Activated CD8-positive, alpha-beta memory T cell treated with anti-CD3 and anti-CD28 coated beads, Interleukin-2, amount 50 U/mL, for 4 hours (primary cell): ENCODE data around the gene HAGH.

ENCODE experiments used
- DNase-seq: peaks from one replicate; pipeline ENCODE4 v3.0.0-alpha.2; 2020

The HAGH gene

DNA sequence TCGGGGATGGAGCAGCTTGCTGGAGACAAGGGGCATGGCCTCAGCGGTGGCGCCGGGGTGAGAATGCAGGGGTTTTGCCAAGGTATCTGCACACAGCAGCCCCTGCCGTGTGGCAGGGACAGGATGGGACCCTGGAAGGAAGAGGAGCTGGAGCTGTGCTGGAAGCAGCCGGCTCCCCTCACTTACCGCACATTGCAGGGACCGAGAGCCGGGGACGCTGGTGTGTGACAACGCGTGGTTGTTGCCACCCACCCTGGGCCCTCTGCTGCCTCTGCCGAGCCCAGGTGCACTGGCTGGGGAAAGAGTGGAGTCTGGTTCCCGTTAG, 40.8 kb downstream of the HAGH start:
- DNase-seq, result peak; percentile 11

DNA sequence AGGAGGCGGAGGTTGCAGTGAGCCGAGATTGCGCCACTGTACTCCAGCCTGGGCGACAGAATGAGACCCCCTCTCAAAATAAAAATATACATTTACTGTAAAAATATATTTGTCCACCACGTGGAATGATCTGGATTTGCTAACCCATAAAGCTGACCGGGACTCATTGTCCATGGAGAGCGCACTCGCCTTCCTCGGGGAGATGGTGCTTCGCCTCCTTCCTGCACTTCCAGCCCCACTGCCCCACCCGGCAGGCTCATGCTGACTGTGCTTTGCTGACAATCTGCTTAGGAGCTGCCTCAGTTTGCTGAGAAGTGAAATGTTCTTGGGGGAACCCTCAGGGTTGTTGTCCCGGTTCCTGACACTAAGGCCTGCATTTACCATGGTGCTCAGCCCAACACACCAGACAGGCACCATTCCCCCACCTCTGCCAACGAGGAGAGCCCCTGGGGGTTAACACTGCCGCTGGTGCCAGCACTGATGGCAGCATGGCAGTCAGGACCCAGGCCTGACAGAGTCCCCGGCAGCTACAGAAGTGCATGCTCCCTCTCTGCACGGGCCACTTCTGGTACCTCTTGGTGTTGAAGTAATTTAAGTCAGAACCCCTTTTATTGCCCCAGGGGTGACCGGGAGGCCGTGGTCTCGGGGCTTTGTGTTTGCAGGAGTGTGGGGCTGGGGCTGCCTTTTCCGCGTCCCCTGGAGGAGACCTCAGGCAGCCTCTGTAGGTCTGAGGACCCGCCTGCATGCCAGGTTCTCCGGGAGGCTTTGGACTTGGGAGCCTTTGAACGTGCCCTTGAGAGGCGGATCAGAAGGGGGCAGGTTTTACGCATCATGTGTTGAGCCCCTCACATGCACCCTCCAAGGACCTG, 41.4 kb downstream of the HAGH start:
- DNase-seq, result no peak

DNA sequence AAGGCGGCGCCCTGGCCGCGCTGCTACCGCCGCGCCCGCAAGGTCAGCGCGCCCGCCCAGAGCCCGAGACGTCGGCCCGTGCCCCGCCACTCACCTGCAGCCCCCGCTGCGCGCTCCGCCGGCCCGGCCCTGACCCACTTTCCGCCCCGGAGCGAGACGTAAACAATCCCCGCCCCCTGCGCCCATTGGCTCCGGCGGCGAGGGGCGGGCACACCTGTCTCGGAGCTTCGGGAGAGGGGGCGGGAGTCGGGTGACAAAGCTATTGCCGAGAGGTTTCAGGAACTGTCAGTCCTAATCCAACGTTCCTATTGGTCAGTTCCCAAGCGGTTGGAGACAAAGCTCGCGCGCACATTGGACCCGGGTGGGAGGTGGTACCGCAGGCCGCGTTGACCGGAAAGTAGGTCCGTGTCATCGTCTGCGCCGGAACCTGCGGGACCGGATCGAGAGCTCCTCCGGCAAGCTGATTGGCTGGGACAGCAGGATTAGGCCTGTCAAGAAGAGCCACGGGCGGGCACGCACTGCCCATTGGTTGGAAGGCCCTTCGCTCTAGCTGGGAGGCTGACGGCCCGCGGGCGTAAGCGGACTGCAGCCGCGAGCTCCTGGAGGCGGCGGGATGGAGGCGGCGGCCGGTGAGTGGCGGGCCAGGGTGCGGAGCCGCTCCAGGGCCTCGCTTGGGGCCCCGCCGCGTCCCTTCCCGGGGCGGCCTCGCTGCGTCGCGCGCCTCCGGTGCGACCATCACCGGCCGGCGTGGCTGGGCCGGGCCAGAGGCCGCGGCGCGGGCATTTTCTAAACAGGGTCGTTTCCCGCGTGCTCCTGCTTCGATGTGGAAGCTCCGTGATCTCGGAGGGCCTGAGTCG, 44.0 kb downstream of the HAGH start, which contains the start of the genes NUBP2 and SPSB3:
Gene NUBP2, plus strand, starts transcription at position 553 of the 857 bp plus-strand sequence. Its CDS starts 61 bp downstream, at position 614.
Gene SPSB3, minus strand, starts transcription at position 164 of the 857 bp plus-strand sequence. CDS start 1,088 bp downstream, outside the sequence.
- DNase-seq, result peak; percentile 95

DNA sequence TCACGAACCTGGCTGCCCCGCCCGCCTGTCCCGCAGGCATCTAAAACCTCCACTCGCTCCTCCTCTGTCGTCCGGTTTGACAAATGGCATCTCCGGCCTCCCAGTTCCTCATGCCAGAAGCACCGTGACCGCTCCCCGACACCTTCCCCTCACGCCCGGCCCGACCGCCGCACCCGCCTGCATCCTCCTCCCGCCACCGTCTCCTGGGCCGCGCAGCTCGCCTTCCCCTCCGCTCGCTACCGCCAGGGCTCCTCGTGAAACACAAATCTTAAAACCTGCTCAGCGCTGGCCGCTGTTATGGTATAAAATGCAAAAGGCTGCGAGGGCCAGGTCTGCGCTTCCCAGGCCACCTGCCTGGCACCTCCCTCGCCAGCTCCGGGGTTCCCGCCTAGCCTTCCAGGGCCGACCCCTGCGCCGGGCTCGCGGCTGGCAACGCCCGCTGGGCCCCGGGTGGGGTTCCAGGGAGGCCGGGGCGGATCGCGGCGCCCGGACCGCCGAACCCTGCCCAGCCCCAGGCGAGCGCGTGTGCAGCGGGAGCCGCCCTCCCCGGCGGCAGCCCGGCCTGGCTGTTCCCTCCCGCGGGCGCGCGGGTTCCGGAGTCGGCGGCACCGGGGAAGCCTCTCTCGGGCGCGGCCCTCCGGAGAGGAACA, 44.7 kb downstream of the HAGH start:
- no peak for DNase-seq

DNA sequence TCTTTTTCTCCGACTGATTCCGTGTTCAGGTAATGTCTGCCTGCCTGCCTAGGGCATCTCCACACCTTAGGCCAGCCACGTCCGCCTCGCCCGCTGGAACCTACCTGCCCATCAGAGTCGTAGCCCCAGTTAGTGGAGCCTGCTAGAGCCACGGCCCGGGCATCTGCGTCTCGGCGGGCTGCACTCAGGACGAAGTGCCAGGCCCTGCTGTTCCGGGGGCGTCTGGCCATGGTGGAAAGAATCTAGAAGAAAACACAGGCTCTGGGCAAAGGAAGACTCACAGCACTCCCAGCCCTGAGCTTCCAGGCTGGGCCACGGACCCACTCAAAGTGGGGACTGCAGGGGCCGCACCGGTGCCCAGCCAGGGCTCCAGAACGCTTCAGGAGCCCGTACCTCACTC, 45.4 kb downstream of the HAGH start:
- no peak for DNase-seq

DNA sequence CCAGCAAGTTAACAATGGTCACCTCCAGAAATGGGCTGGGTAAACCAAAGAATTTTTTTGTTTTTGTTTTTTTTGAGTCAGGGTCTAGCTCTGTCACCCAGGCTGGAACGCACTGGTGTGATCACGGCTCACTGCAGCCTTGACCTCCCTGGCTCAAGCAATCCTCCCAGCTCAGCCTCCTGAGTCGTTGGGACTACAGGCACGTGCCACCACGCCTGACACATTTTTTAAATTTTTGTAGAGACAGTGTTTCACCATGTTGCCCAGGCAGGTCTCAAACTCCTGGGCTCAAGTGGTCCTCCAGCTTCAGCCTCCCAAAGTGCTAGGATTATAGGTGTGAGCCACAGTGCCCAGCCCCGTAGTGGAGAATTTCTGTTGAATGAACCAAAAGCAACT, 46.0 kb downstream of the HAGH start:
- no peak for DNase-seq

DNA sequence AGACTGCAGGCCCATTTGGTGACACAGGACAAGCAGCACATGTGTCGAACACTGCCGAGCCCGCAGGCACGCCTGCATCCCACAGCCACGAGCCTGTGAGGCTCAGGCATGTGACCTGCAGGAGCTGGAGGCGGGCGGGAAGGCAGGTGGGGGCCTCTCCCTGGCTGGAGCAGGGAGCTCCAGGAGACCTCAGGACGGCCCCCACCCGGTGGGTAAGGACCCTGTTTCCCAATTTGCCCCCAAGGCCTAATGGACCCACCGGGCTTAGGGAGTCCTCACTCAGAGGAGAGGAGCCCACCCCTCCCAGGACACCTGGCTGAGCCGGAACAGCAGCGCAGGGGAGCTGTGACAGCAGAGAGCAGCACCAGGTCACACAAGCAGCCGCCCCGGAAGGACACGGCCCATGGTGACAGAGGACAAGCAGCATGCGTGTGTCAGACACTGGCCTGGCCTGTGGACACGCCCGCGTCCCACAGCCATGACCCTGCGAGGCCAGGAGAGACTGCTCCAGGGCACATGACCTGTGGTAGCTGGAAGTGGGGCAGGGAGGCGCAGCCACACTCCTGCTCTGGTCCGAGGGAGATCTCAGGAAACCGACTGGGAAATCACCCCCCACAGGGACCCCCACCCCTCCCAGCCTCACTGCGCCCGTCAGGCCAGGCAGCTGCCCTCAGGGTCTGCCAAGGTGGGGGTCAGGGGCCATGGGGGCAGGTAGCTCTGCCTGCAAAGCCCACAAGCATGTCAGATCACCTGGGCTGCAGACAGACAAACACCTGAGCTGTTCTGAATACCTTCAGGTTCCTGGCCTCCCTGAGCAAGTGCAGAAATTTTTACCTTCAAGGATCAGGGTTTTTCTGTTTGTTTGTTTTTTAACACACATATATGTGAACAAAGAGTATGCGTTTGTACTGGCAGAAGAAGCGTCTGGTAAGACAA, 46.6 kb downstream of the HAGH start:
- no peak for DNase-seq

DNA sequence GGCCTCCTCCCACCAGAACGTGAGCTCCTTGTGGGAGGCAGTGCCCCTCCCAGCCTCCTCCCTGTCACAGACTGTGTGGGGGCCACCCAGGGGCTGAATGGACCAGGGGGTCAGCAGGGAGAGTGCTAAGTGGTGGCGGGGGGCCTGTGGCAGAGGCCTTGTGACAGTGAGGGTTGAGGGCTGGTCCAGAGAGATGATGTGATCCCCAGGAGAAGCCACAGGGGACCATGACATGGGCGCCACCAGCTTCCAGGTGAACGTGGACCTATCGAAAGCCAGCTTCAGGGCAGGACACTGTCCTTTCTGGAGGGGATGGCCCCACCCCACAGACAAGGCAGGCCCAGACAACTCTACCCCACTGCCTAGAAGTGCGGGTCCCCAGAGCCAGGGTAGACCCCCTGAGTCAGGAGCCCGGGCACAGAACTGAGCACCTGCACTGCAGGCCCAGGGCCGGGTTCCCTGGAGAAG, 47.4 kb downstream of the HAGH start:
- no peak for DNase-seq

DNA sequence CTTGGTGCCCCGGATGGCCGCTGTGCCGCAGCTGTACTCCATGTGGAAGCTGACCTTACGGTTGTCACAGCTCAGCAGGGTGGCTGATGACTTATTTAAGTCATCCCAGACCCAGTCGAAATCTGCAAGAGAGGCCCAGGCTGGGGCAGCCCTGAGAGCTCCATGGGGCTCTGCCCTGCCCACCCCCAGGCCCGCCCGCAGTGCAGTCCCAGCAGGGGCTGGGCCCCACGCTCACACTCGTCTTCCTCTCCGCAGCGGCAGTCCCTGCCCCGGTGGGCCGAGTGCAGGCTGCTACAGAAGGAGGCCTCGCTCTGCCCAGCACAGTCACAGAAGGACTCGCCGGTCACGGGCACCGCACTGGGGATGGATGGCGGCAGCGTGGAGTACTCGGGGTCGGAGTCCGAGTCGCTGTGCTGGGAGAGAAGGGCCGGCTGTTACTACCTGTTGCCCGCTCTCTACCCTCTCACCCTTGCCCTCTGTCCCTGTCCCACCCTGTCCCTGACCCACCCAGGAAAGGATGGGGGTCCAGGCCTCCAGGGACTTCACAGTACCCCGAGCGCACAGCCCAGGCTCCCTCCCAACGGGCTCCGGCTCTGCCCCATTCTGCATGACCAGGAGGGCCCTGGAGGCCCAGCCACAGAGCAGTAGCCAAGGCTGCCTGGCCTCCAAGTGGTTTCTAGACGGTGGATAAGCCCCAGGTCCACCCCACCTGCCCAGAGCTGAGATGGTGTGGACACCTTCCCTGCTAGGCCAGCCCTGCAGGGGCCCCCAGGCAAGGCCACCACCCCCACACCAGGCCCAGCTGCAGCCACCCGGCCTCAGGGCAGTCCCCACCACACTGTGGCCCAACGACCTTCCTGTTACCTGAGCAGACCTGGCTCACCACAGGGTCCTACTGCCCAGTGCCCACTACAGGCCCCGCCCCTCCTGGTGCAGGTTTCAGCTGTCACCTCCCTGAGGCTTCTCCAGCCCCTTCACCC, 48.1 kb downstream of the HAGH start:
- DNase-seq, result no peak

DNA sequence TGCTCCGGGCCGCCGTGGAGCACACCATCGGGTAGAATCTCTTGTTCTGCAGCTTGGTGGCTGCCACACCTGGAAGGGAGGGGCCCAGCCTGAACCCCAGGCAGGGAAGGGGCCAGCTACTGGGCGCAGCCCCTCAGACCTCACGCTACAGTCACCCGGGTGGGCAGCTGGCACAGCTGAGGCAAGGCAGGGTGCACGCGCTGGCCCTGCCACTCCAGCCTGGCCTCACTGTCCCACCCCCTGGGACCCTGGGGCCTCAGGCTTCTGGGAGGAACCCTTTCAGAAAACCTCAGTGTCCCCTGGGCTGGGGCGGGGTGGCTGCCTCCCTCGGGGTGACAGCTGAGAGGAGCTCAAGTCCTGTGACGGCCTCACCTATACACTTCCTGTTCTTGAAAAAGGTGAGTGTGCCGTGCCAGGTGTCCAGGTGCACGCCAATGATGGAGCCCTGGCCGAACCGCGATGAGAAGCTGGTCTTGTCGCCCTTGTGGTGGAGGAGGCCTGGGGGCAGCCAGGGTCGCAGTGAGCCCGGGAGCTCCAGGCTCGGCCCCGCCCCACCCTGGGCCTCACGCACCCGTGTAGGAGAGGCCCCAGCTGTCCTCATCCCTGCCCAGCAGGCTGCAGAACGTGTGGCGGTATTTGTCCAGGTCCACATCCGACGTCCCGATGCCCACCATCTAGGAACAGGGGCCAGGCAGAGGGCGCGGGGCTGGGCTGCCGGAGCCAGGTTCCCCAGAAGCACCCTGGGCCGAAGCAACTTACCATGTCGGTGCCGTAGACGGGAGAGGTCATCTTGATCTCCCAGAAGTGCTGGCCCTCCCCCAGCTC, 49.0 kb downstream of the HAGH start:
- DNase-seq, result no peak

DNA sequence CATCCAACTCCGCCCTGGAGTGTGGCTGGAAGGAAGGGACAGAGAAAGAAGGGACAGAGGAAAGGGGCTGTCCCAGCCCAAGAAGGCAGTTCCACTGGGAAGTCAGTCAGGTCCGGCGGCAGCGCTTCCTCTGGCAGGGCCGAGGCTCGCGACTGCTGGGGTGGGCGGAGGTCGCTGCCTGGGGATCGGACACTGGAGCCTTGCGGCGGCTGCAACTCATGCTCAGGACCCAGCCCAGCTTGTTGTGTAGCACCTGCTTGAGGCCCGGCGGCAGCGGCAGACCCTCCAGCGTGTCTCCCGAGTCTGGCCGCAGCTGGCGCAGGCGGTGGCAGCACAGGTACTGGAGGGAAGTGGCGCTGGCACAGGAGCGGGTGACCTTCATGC, 49.6 kb downstream of the HAGH start:
- DNase-seq, result no peak

DNA sequence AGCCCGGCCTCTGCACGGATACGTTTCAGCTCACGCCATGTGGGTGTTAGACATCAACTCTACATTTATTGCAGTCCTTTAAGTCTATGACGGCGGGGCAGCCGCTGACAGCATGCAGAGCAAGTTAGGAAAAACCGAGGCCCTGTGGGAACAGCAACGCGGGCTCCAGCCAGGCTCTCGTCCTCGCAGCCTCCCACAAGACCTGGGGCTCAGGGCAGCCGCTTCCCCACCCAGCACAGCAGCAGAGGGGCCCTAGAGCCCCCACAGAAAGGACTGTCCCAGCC, 50.0 kb downstream of the HAGH start:
- DNase-seq, result no peak

DNA sequence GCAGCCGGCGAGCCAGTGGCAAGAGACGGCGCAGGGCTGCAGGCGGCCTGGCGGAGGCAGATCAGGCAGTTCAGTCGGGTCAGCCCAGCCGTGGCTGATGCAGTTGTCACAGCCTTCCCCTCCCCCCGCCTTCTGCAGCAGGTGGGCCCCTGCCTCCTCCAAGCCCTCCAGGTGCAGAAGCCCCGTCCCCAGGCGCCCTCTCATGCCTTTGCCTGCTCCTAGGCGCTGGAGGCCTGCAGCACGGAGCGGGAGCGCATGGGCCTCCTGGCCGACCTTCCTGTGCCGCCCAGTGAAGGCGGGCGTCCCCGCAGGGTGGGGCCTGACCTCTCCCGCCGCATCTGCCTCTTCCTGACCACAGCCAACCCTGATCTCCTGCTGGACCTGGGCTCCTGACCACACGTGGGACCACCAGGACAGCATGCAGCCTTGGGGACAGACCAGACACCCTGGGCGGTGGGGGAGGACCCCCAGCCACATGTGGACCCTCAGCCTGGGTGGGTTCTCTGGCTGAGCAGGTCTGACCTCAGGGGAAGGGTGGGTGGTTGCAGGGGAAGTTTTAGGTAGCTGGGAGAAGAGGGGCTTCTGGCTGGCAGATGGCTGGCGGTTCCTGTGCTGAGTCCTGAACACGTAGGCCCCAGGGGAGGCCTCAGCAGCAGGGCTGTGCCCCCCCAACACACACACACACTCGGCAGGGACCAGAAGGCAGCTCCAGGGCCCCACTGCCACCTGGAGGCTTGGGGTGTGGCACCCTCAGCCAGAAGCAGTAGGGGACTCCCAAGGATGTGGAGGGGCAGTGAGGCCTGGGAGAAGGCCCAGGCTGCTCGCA, 50.6 kb downstream of the HAGH start:
- no peak for DNase-seq

DNA sequence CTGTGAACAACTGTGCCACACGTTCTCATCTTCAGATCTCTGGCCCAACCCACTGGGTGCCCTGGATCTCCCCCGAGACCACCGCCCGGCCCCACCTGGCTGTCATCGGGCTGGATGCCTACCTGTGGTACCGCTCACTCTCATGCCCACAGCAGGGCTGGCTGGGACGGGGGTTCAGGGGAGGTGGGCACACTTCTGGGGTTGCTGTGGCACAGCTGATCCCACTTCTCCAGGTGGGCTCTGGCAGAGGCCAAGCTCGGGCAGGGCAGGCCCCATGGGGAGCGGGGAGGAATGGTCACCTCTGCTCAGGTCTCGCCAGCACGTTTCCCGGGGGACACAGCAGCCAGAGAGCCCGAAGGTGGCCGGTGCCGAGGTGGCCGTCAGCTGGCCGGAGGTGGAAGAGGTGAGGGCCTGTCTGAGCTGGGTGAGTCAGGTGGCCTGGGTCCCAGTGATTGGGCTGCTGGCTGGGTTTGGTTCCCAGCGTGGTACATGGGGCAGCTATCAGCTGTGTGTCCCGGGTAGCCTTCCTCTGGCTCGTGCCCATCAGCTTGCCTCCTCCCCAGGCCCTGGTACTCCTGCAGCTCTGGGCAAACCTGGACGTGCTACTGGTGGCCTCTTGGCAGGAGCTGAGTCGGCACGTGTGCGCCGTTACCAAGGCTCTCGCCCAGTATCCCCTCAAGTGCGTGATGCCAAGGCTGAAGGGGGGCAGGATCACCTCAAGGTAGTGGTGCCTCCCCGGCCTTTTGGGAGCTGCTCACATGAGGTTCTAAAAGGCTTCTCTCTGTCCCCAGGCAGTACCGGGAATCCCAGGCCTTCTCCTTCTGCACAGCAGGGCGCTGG, 51.4 kb downstream of the HAGH start:
- no peak for DNase-seq

DNA sequence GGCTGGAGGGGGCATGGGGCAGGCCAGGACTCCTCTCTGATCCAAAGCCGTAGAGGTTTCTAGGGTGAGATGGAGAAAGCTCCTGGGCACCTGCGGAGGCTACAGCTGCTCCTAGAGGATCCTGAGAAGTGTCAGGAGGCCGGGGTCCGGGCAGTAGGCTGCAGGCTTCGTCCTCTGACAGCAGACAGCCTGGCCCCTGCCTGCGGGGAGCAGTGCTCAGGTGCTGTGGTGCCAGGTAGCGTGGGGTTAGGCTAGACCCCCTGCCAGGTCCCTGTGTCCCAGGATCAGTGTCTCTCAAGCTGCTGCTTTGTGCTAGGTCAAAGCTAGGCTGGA, 52.2 kb downstream of the HAGH start:
- DNase-seq, result no peak

DNA sequence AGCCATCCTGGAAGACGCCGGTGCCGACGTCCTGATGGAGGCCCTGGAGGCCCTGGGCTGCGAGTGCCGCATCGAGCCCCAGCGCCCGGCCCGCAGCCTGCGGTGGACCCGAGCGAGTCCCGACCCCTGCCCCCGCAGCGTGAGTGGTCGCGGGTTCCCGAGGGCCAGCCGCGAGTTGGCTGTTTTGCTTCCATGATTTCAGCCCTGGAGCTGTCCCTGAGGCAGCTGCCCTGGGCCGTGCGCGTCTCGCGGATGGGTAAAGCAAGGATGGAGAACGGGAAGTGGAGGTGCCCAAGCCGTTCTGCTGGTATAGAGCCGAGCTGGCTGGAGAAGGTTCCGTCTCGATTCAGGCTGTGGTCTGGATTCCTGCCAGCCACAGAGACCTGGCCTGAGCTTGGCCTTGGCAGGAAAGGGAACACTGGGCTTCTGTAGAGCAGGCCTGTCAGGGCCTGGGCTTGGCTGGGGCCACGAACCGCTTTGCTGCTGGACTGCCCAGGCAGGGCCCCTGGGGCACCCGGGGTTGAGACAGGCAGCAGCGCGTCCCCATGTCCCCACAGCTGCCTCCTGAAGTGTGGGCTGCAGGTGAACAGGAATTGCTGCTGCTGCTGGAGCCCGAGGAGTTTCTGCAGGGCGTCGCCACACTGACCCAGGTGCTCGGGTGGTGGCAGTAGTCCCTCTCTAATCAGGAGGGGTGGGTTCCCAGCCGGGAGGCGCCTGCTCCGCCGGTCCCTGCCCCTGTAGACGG, 52.8 kb downstream of the HAGH start:
- DNase-seq, result no peak

DNA sequence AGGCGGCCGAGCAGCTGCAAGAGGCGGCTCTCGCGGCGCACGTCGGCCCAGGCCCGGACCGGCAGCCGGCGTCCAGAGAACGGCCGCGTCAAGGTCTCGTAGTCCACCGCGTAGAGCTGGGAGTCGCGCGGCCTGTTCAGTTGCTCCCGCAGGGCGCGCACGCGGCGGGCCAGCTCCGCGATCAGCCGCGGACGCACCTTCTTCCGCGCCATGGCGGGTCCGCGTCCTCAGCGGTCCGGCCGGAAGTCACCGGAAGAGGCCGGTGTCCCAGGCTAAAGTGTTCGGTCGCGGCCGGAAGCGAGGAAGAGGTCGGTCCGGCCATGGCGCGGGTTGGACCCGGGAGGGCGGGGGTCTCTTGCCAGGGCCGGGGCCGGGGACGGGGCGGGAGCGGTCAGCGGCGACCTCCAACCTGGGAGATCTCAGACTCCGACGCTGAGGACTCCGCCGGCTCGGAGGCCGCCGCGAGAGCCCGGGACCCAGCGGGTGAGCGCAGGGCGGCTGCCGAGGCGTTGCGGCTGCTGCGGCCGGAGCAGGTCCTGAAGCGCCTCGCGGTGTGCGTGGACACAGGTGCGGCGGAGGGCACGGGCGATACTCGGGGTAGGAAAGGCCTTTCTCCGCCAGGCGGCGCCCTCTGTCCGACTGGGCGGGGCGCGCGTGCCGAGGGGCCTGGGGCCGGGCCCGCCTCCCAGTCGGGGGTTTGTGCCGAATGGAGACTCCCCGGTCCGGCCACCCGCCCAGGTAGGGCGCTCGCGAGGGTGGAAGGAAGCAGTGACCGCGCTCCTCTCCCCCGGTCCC, 53.5 kb downstream of the HAGH start, which contains the start of gene MRPS34:
Gene MRPS34, minus strand, starts transcription at position 227 of the 795 bp plus-strand sequence. Its CDS starts 15 bp downstream, at position 212.
- DNase-seq, result peak; percentile 77
